Keratinocyte (primary cell): ENCODE measurements around the gene PCCB. TPM values are rescaled to one million over a fixed set of nuclear protein-coding genes. Genes with fewer than 3 reads are reported as not detected.
"Not testable (repeated sequence)": the region's sequence is repeated elsewhere in the genome, so short reads cannot be mapped to it uniquely, and the experiment has no call there.

Source experiments
- DNase-seq: peaks from one replicate; pipeline ENCODE4 v3.0.0-alpha.2; 2011; ENCODE audit warnings: low read depth, missing footprints, low spot score
- FAIRE-seq: peaks from 2 replicates; lab custom pipeline; 2011; peaks lifted over from hg19 to GRCh38; lab: Jason Lieb, UNC
- H2AFZ ChIP-seq: 2 replicates; pipeline ENCODE4 v1.6.0; 2012; ENCODE audit warnings: low read length, control low read depth, inconsistent platforms; ENCODE audit not compliant: control insufficient read depth
- H3K27ac ChIP-seq: 2 replicates; pipeline ENCODE4 v1.5.1; 2011; ENCODE audit warnings: low read length; ENCODE audit not compliant: control insufficient read depth, insufficient read depth
- H3K27me3 ChIP-seq: 3 replicates; pipeline ENCODE4 v1.6.0; 2011; ENCODE audit warnings: low read length; ENCODE audit not compliant: control insufficient read depth, insufficient read depth; ENCODE audit errors: extremely low read depth
- H3K36me3 ChIP-seq, 2 experiments: 2 replicates in 1 of 2; 3 replicates in 1 of 2; pipeline ENCODE4 v1.5.1; 2011; ENCODE audit warnings: low read length in 2 of 2, mild to moderate bottlenecking in 1 of 2; ENCODE audit not compliant: control insufficient read depth in 2 of 2, insufficient read depth in 2 of 2; ENCODE audit errors: extremely low read depth in 1 of 2
- H3K4me1 ChIP-seq: 3 replicates; pipeline ENCODE4 v1.5.1; 2011; ENCODE audit warnings: low read length; ENCODE audit not compliant: control insufficient read depth, insufficient read depth; ENCODE audit errors: extremely low read depth
- H3K4me2 ChIP-seq: 3 replicates; pipeline ENCODE4 v1.6.0; 2011; ENCODE audit warnings: low read depth, low read length; ENCODE audit not compliant: control insufficient read depth, insufficient read depth; ENCODE audit errors: extremely low read depth
- H3K4me3 ChIP-seq, 3 experiments: fragments of 200-600 bp in 1 of 3; sonication (generic) in 1 of 3; 2 replicates in 2 of 3; 3 replicates in 1 of 3; pipeline ENCODE4 v1.5.1; 2011 to 2016; ENCODE audit warnings: low read length in 3 of 3, mild to moderate bottlenecking in 3 of 3, control low read depth in 2 of 3, inconsistent platforms in 1 of 3, low read depth in 1 of 3, mixed read lengths in 1 of 3, mixed run types in 1 of 3, moderate library complexity in 1 of 3; ENCODE audit not compliant: control insufficient read depth in 2 of 3, insufficient read depth in 2 of 3; ENCODE audit errors: extremely low read depth in 1 of 3
- H3K79me2 ChIP-seq: 2 replicates; pipeline ENCODE4 v1.6.0; 2012; ENCODE audit warnings: low read length; ENCODE audit not compliant: control insufficient read depth, insufficient read depth
- H3K9ac ChIP-seq: 3 replicates; pipeline ENCODE4 v1.6.0; 2011; ENCODE audit warnings: low read length; ENCODE audit not compliant: control insufficient read depth, insufficient read depth; ENCODE audit errors: extremely low read depth
- H3K9me1 ChIP-seq: 3 replicates; pipeline ENCODE4 v1.6.0; 2011; ENCODE audit warnings: low read length; ENCODE audit not compliant: control insufficient read depth, insufficient read depth; ENCODE audit errors: extremely low read depth
- H3K9me3 ChIP-seq: 2 replicates; pipeline ENCODE4 v1.5.1; 2012; ENCODE audit warnings: low read depth, low read length; ENCODE audit not compliant: control insufficient read depth
- H4K20me1 ChIP-seq: 3 replicates; pipeline ENCODE4 v1.6.0; 2011; ENCODE audit warnings: low read length; ENCODE audit not compliant: control insufficient read depth, insufficient read depth; ENCODE audit errors: extremely low read depth
- EZH2 ChIP-seq: IDR thresholded peaks from one replicate; pipeline ENCODE4 v1.6.1; 2012; ENCODE audit warnings: inconsistent platforms, mild to moderate bottlenecking, low read length, moderate library complexity
- dilution Hi-C: fragments of 300-500 bp; cut with MboI; formaldehyde crosslinking; loops from one replicate; pipeline ENCODE4 v1.7.0; 2020; ENCODE audit warnings: low sequenced_read_pairs; ENCODE audit not compliant: extremely low pct_ligation_motif_present
- polyA plus RNA-seq, 5 experiments: library from polyadenylated mRNA; depleted of rRNA in 3 of 5; stranded (reverse) in 3 of 5; stranded (forward) in 1 of 5; unstranded in 1 of 5; fragments of >200 nt; gene quantifications; 1 replicate in 1 of 5; 2 replicates in 3 of 5; 3 replicates in 1 of 5; pipeline versions ENCODE4 v1.2.1 to v1.2.3, GENCODE V29; 2011 to 2012; ENCODE audit warnings: missing spikeins in 2 of 5, low read depth in 1 of 5, low replicate concordance in 1 of 5
- TF ChIP-seq, protein P1 (sequence below), 3 experiments: IDR thresholded peaks in 1 of 3; conservative IDR thresholded peaks in 1 of 3; optimal IDR thresholded peaks in 1 of 3; 2 replicates in 2 of 3; 3 replicates in 1 of 3; pipeline versions ENCODE3 to v1.5.1; 2011; ENCODE audit warnings: low read length in 3 of 3, mild to moderate bottlenecking in 3 of 3, moderate library complexity in 2 of 3, control low read depth in 1 of 3, inconsistent platforms in 1 of 3; ENCODE audit not compliant: insufficient read depth in 2 of 3; ENCODE audit errors: extremely low read depth in 1 of 3

PCCB gene
- polyA plus RNA-seq, 1 donor (not counting 4 experiments of a cell fraction or from before 2014, with no cell fraction given) = 46.9 TPM

DNA sequence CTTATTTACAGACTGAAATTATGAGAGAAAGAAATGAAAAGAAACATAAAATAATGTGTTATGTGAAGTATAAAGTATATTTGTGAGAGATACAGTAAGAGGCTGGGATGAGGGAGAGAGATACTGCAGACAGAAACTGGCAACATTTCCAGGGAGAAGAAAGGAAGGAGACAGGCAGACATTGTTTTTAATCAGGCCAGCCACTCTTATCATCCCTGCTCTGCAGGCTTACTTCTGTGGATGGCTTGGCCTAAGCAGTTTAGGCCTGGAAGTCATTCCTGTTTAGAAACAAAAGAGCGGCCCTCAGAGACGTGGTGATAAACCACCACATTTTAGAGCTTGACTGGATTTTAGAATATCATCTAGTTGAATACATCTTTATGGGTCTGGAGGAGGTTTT is 12.4 kb downstream of the PCCB start:
- Histone ChIP-seq H3K36me3 (peaks cover 2 to 11% of the 10 kb centered on the region in 2 experiments), H3K4me3 (no peak overlapping the region), H2AFZ (no peak overlapping the region), H4K20me1 (no peaks in the 10 kb centered on the region), H3K79me2 (no peaks in the 10 kb centered on the region), H3K4me1 (no peaks in the 10 kb centered on the region), H3K27me3 (no peaks in the 10 kb centered on the region), H3K9ac (no peak overlapping the region), H3K9me3 (no peaks in the 10 kb centered on the region), H3K4me2 (no peak overlapping the region), H3K9me1 (no peaks in the 10 kb centered on the region), H3K27ac (no peak overlapping the region)
- TF ChIP-seq EZH2 = no peak
- TF ChIP-seq, protein P1, sequence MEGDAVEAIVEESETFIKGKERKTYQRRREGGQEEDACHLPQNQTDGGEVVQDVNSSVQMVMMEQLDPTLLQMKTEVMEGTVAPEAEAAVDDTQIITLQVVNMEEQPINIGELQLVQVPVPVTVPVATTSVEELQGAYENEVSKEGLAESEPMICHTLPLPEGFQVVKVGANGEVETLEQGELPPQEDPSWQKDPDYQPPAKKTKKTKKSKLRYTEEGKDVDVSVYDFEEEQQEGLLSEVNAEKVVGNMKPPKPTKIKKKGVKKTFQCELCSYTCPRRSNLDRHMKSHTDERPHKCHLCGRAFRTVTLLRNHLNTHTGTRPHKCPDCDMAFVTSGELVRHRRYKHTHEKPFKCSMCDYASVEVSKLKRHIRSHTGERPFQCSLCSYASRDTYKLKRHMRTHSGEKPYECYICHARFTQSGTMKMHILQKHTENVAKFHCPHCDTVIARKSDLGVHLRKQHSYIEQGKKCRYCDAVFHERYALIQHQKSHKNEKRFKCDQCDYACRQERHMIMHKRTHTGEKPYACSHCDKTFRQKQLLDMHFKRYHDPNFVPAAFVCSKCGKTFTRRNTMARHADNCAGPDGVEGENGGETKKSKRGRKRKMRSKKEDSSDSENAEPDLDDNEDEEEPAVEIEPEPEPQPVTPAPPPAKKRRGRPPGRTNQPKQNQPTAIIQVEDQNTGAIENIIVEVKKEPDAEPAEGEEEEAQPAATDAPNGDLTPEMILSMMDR (optimal IDR thresholded peaks at IDR 0.05 in 1 of 3, IDR thresholded peaks at IDR 0.05 in 1 of 3, conservative IDR thresholded peaks at IDR 0.05 in 1 of 3; ENCODE audit: extremely low read depth in 1 of 3, insufficient read depth in 2 of 3, low read length in 3 of 3) = no peak
- no peak for FAIRE-seq
- dilution Hi-C loops = no loop called here
- DNase-seq = no peak

- Histone ChIP-seq H3K9me1 (no peaks in the 10 kb centered on the region), H3K27ac (no peak overlapping the region), H2AFZ (no peak overlapping the region), H3K4me1 (no peaks in the 10 kb centered on the region), H4K20me1 (no peaks in the 10 kb centered on the region), H3K4me3 (no peak overlapping the region), H3K9ac (no peak overlapping the region), H3K79me2 (no peaks in the 10 kb centered on the region), H3K9me3 (no peaks in the 10 kb centered on the region), H3K36me3 (peaks cover 2 to 10% of the 10 kb centered on the region in 2 experiments), H3K27me3 (no peaks in the 10 kb centered on the region), H3K4me2 (no peak overlapping the region)
- FAIRE-seq (no peak), DNase-seq (no peak)
- dilution Hi-C loops = no loop called here
- TF ChIP-seq EZH2 = no peak
- TF ChIP-seq, protein P1 (optimal IDR thresholded peaks at IDR 0.05 in 1 of 3, IDR thresholded peaks at IDR 0.05 in 1 of 3, conservative IDR thresholded peaks at IDR 0.05 in 1 of 3; ENCODE audit: extremely low read depth in 1 of 3, insufficient read depth in 2 of 3, low read length in 3 of 3) = no peak
Observed at GRCh38 chr3:136263251-136263650, 13.1 kb downstream of the PCCB start.

DNA sequence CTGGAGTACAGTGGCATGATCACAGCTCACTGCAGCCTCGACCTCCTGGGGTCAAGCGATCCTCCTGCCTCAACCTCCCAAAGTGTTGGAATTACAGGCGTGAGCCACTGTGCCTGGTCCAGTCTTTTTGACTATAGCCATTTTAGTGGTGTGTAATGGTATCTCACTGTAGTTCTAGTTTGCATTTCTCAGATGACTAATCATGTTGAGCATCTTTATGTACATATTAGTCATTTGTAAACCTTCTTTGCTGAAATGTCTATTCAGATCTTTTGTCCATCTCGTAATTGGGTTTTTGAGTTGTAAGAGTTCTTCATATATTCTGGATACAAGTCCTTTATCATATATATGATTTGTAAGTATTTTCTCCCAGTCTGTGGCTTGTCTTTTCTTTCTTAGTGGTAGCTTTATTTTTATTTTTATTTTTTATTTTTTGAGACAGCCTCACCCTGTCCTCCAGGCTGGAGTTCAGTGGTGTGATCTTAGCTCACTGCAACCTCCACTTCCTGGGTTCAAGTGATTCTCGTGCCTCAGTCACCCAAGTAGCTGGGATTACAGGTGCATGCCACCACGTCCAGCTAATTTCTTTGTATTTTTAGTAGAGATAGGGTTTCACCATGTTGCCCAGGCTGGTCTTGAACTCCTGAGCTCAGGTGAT is 16.5 kb downstream of the PCCB start:
- peak; percentile 44 for FAIRE-seq
- H2AFZ ChIP-seq, H3K27me3 ChIP-seq, H4K20me1 ChIP-seq, H3K4me1 ChIP-seq, dilution Hi-C loops, H3K79me2 ChIP-seq, H3K9ac ChIP-seq, H3K36me3 ChIP-seq, H3K4me2 ChIP-seq, H3K9me3 ChIP-seq, DNase-seq, H3K4me3 ChIP-seq, H3K9me1 ChIP-seq, H3K27ac ChIP-seq: not testable (repeated sequence)
